Measurements from ENCODE around the gene ATP8A2. TPM values are rescaled to one million over a fixed set of nuclear protein-coding genes. Genes with fewer than 3 reads are reported as not detected.

The ATP8A2 gene
- total RNA-seq, 1 donor from 2014 or later = 1.3 TPM

DNA sequence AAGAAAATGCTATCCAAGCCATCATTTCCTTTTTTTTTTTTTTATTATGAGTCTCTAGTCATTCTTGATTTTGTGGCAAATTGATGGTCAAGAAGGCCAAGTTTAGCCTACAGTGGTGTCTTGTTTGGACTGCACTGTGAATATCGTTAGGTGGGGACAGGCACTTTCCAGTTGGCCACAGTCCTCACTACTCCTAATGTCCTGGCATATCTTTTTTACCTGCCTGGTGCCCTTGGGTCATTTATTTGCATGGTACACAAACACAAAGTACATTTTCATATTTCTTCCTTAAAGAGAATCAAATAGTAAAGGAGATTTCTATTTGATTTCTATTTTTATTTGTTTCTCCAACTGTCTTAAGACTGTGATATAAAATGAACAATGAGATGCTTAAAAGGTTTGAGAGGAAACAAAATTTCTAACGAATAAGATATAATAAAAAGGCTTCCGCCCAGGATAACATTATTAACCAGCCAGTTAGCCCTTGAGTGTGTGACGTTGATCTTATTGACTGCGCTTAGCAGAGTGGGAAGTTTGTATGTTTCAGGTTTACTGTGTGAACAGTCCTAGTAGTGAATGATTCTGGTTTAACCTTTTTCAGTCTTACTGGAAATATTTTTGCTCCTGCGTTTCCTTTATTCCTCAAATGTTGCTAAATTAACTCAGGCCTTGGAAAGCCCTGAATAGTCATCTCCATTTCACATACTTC is 312.0 kb downstream of the ATP8A2 start:
- FAIRE-seq (no peak), DNase-seq (ENCODE audit: low read depth) (no peak)
- H3K36me3 Mint-ChIP-seq (ENCODE audit: low read depth, unreplicated experiment) = no peaks in the 10 kb centered on the region
- no peak for TF ChIP-seq EZH2 (IDR thresholded peaks at IDR 0.05; ENCODE audit: insufficient read depth, low read length)
- H3K4me1 ChIP-seq (ENCODE audit: insufficient read depth, low read length) = no peaks in the 10 kb centered on the region
- H3K27me3 ChIP-seq (ENCODE audit: insufficient read depth, low read length) = no peaks in the 10 kb centered on the region
- no peaks in the 10 kb centered on the region for H3K79me2 ChIP-seq (ENCODE audit: insufficient read depth, low read length)
- H4K20me1 ChIP-seq (ENCODE audit: insufficient read depth, low read length) = no peaks in the 10 kb centered on the region
- H3K9ac ChIP-seq (ENCODE audit: low read length) = no peak overlapping the region
- no peaks in the 10 kb centered on the region for H3K36me3 ChIP-seq (ENCODE audit: insufficient read depth, low read length)
- H2AFZ ChIP-seq (ENCODE audit: low read depth, low read length) = no peak overlapping the region
- no peaks in the 10 kb centered on the region for H3K9me3 ChIP-seq (ENCODE audit: insufficient read depth, low read depth, low read length)
- H3K27ac ChIP-seq (ENCODE audit: low read depth, low read length) = no peak overlapping the region
- peaks cover 12% of the 10 kb centered on the region for H3K27me3 Mint-ChIP-seq (ENCODE audit: low read depth, unreplicated experiment)
- no peak overlapping the region for H3K4me2 ChIP-seq (ENCODE audit: low read length)
- peaks cover 2% of the 10 kb centered on the region for H3K4me1 Mint-ChIP-seq (ENCODE audit: low read depth, unreplicated experiment)
- no peak overlapping the region for H3K4me3 ChIP-seq (ENCODE audit: insufficient read depth, low read depth, low read length)
- H3K27ac Mint-ChIP-seq (ENCODE audit: unreplicated experiment) = no peak overlapping the region
- no peak overlapping the region for H3K4me3 Mint-ChIP-seq (ENCODE audit: unreplicated experiment)
- peaks cover 2% of the 10 kb centered on the region for H3K9me3 Mint-ChIP-seq (ENCODE audit: unreplicated experiment)

- H3K27ac Mint-ChIP-seq (ENCODE audit: unreplicated experiment) = no peak overlapping the region
- H3K9ac ChIP-seq (ENCODE audit: low read length) = no peak overlapping the region
- no peak overlapping the region for H3K4me2 ChIP-seq (ENCODE audit: low read length)
- H3K36me3 Mint-ChIP-seq (ENCODE audit: low read depth, unreplicated experiment) = no peaks in the 10 kb centered on the region
- no peaks in the 10 kb centered on the region for H3K36me3 ChIP-seq (ENCODE audit: insufficient read depth, low read length)
- no peaks in the 10 kb centered on the region for H4K20me1 ChIP-seq (ENCODE audit: insufficient read depth, low read length)
- no peaks in the 10 kb centered on the region for H3K4me1 ChIP-seq (ENCODE audit: insufficient read depth, low read length)
- peaks cover 12% of the 10 kb centered on the region for H3K27me3 Mint-ChIP-seq (ENCODE audit: low read depth, unreplicated experiment)
- no peak overlapping the region for H2AFZ ChIP-seq (ENCODE audit: low read depth, low read length)
- H3K4me3 ChIP-seq (ENCODE audit: insufficient read depth, low read depth, low read length) = no peak overlapping the region
- FAIRE-seq = no peak
- no peaks in the 10 kb centered on the region for H3K79me2 ChIP-seq (ENCODE audit: insufficient read depth, low read length)
- no peak overlapping the region for H3K4me3 Mint-ChIP-seq (ENCODE audit: unreplicated experiment)
- peaks cover 2% of the 10 kb centered on the region for H3K4me1 Mint-ChIP-seq (ENCODE audit: low read depth, unreplicated experiment)
- no peak overlapping the region for H3K27ac ChIP-seq (ENCODE audit: low read depth, low read length)
- TF ChIP-seq CTCF (IDR thresholded peaks at IDR 0.05; ENCODE audit: insufficient read depth, low read depth, low read length) = no peak
- no peak for TF ChIP-seq EZH2 (IDR thresholded peaks at IDR 0.05; ENCODE audit: insufficient read depth, low read length)
- H3K27me3 ChIP-seq (ENCODE audit: insufficient read depth, low read length) = no peaks in the 10 kb centered on the region
- H3K9me3 ChIP-seq (ENCODE audit: insufficient read depth, low read depth, low read length) = no peaks in the 10 kb centered on the region
- no peaks in the 10 kb centered on the region for H3K9me3 Mint-ChIP-seq (ENCODE audit: unreplicated experiment)
- DNase-seq (ENCODE audit: low read depth) = no peak
Measured at GRCh38 chr13:25684491-25684890, 312.7 kb downstream of the ATP8A2 start.

DNA sequence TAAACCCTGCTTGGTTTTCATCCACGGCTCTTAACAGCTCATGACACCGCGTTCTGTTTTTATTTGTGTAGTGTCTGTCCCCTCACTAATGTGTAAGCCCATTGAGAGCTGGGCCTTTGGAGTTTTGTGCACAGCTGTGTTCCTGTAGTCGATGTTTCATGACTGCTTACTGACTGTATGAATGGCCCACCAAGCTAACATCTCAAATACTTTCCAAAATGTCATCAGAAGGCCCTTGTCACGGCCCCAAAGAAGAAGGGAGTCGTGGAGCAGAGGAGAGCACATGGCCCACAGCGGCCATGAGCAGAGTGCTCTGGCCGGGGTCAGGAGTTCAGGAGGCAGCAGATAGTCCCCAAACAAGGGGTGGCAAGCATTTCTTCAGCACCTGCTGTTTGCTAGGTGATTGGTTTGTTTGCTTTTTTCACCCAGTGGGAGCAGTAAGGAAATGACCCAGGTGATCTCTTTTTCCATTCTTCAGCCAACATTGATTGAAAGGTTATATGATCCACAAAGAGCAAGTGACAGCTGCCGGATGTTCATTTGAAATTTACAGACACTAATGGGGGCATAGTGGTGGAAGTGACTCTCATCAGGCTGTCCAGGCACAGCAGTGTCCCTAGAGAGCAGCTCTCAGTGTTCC is 315.2 kb downstream of the ATP8A2 start:
- Histone ChIP-seq H3K9me3 (ENCODE audit: insufficient read depth, low read depth, low read length) (no peaks in the 10 kb centered on the region), H3K27ac (ENCODE audit: low read depth, low read length) (no peak overlapping the region), H4K20me1 (ENCODE audit: insufficient read depth, low read length) (no peaks in the 10 kb centered on the region), H3K79me2 (ENCODE audit: insufficient read depth, low read length) (no peaks in the 10 kb centered on the region), H3K9ac (ENCODE audit: low read length) (no peak overlapping the region), H3K4me2 (ENCODE audit: low read length) (no peak overlapping the region), H3K36me3 (ENCODE audit: insufficient read depth, low read length) (no peaks in the 10 kb centered on the region), H3K4me1 (ENCODE audit: insufficient read depth, low read length) (no peaks in the 10 kb centered on the region), H2AFZ (ENCODE audit: low read depth, low read length) (no peak overlapping the region), H3K4me3 (ENCODE audit: insufficient read depth, low read depth, low read length) (no peak overlapping the region), H3K27me3 (ENCODE audit: insufficient read depth, low read length) (no peaks in the 10 kb centered on the region)
- no peak for TF ChIP-seq CTCF (IDR thresholded peaks at IDR 0.05; ENCODE audit: insufficient read depth, low read depth, low read length)
- no peak for TF ChIP-seq EZH2 (IDR thresholded peaks at IDR 0.05; ENCODE audit: insufficient read depth, low read length)
- Mint-ChIP-seq H3K27ac (ENCODE audit: unreplicated experiment) (no peak overlapping the region), H3K4me3 (ENCODE audit: unreplicated experiment) (no peak overlapping the region), H3K27me3 (ENCODE audit: low read depth, unreplicated experiment) (peaks cover 14% of the 10 kb centered on the region), H3K9me3 (ENCODE audit: unreplicated experiment) (no peaks in the 10 kb centered on the region), H3K4me1 (ENCODE audit: low read depth, unreplicated experiment) (peaks cover 4% of the 10 kb centered on the region), H3K36me3 (ENCODE audit: low read depth, unreplicated experiment) (no peaks in the 10 kb centered on the region)
- FAIRE-seq = no peak
- DNase-seq (ENCODE audit: low read depth) = no peak

All from astrocyte (in vitro differentiated cells and primary cell).